GM12892 (cell line): ENCODE data around the gene CACNA1B.

Experiments
- POLR2A ChIP-seq: IDR thresholded peaks from 2 replicates; pipeline ENCODE4 v1.6.1; 2011; ENCODE audit warnings: low read depth, low read length, control low read depth
- POLR2AphosphoS5 ChIP-seq: IDR thresholded peaks from 2 replicates; pipeline ENCODE4 v1.6.1; 2011; ENCODE audit warnings: low read depth, low read length, control low read depth
- TAF1 ChIP-seq: IDR thresholded peaks from 2 replicates; pipeline ENCODE4 v1.6.1; 2011; ENCODE audit warnings: low read depth, mild to moderate bottlenecking, control low read depth, low read length, borderline replicate concordance

GRCh38 chr9:137952976-137953666 lies 75.5 kb downstream of the CACNA1B start:
- TF ChIP-seq TAF1 (no peak), POLR2A (no peak), POLR2AphosphoS5 (no peak)
